Epithelial cell of proximal tubule (primary cell): ENCODE results near the gene PDE2A. TPM values are rescaled to one million over a fixed set of nuclear protein-coding genes. Genes with fewer than 3 reads are reported as not detected.
A peak's percentile ranks its signal among the peaks of the same experiment; 100 is the strongest.
"Not testable (repeated sequence)": the region's sequence is repeated elsewhere in the genome, so short reads cannot be mapped to it uniquely, and the experiment has no call there.

Experiments used
- DNase-seq: peaks from one replicate; pipeline ENCODE4 v3.0.0-alpha.2; 2011; ENCODE audit warnings: low read depth
- H3K4me3 ChIP-seq: 2 replicates; pipeline ENCODE4 v1.5.1; 2011; ENCODE audit warnings: low read depth, mild to moderate bottlenecking, low read length
- CTCF ChIP-seq: conservative IDR thresholded peaks from 2 replicates; pipeline ENCODE4 v1.5.1; 2012; ENCODE audit warnings: low read depth, mild to moderate bottlenecking, low read length
- total RNA-seq: library from RNA; depleted of rRNA; stranded (reverse); fragments of >200 nt; gene quantifications from 2 replicates; pipeline ENCODE4 v1.2.3, GENCODE V29; 2015

PDE2A gene
- total RNA-seq, 1 donor from 2014 or later: 0.69 TPM

DNA sequence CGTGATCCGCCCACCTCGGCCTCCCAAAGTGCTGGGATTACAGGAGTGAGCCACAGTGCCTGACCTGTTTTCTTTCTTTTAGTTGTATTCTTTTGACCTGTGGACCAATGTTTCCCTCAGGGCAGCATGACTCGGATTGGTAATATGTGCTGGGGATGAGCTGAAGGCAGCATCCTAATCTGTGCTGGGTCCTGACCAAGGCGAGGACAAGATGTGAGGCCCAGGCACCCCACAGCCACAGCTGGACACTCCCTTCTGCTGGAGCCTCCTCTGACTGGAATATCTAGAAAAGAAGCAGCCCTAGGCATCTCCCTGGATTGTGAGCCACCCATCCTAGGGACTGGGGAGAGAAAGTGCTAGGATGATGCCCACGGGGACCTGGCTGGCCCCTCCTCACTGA lies 105.4 kb downstream of the PDE2A start:
- no peak for TF ChIP-seq CTCF
- no peak overlapping the region for H3K4me3 ChIP-seq
- no peak for DNase-seq

DNA sequence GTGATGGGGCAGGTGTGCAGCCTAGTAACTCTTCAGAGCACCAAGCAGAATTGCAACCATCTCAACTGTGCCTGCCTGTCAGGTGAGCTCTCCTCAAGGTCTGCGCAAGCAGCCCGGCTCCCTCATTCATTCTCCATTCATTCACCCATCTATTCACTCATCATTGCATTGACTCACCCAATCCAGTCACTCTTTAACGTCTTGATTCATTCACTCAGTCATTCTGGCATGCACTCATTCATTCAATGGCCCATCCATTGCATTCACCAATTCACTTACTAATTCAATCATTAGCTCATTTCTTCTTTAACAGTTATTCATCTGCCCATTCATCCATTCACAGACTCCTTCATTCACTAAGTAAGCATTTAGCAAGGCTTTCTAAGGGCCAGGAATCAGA lies 111.8 kb downstream of the PDE2A start:
- peak; percentile 58 for DNase-seq
- H3K4me3 ChIP-seq: no peak overlapping the region
- TF ChIP-seq CTCF: no peak

DNA sequence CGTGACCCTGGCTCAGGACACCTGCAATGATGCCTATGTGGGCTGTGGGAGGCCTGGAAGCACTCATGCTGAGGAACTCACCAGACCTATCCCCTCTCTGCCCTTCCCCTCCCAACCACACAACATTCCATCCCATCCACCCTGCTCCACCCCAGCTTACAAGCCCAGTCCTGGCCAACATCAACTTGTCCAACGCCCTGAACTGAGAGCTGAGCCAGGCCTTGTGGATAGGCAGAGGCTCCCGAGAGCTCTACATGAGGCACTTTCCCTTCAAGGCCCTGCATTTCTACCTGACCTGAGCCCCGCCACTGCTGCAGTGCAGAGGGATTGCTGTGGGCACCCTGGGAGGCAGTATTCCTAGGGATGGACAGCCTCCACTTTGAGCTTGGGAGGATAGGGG lies 112.4 kb downstream of the PDE2A start:
- TF ChIP-seq CTCF: no peak
- H3K4me3 ChIP-seq: no peak overlapping the region
- DNase-seq: no peak

DNA sequence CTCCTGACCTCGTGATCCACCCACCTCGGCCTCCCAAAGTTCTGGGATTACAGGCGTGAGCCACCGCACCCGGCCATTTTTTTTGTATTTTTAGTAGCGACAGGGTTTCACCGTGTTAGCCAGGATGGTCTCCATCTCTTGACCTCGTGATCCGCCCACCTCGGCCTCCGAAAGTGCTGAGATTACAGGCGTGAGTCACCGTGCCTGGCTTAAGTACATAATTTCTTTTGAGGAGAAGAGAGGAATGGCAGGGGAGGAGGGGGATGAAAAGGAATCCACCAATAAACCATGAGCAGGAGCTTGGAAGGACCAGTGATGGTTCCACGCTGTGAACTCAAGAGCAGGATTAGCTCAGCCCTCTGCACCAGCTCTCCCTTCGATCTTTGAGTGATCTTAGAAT lies 113.4 kb downstream of the PDE2A start:
- DNase-seq, H3K4me3 ChIP-seq: not testable (repeated sequence)

DNA sequence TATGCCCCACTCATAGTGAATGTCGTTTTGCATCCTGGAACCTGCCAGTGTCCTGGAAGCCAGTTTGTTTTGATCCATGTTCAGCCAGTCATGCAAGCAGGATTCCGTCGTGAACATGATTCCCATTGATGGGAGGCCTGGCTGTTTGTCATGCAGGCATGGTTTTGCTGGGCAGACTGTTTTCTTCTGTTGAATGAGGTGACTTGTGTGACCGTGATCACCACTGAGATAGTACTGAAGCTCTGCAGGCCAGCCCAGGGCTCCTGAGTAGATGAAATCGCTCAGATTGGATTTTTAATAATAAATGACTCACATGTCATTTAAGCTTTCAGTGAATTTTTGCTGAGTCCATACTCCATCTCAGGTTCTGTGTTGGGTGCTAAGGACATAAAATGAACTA lies 117.8 kb downstream of the PDE2A start:
- TF ChIP-seq CTCF: no peak
- no peak for DNase-seq
- no peak overlapping the region for H3K4me3 ChIP-seq

- not testable (repeated sequence) for DNase-seq, H3K4me3 ChIP-seq
Measured at GRCh38 chr11:72555014-72555522, 119.2 kb downstream of the PDE2A start.

GRCh38 chr11:72553706-72554105 lies 120.5 kb downstream of the PDE2A start:
- DNase-seq: no peak
- H3K4me3 ChIP-seq: no peak overlapping the region
- TF ChIP-seq CTCF: peak; percentile 17

GRCh38 chr11:72552399-72552910 lies 121.8 kb downstream of the PDE2A start:
- TF ChIP-seq CTCF: no peak
- H3K4me3 ChIP-seq: no peak overlapping the region
- DNase-seq: no peak
